ENCODE measurements around the gene CUX1.

GRCh38 chr7:102094316-102094650, 276.9 kb downstream of the CUX1 start:
- TF ChIP-seq CTCF (IDR thresholded peaks at IDR 0.05): no peak
- TF ChIP-seq POLR2A (IDR thresholded peaks at IDR 0.05): no peak
- no peak for TF ChIP-seq POLR2AphosphoS5 (IDR thresholded peaks at IDR 0.05)

Measured in breast epithelium (tissue), 3 donors.